GM12878 (cell line): ENCODE results near the gene MSH3. TPM values are rescaled to one million over a fixed set of nuclear protein-coding genes. Genes with fewer than 3 reads are reported as not detected.
A peak's percentile ranks its signal among the peaks of the same experiment; 100 is the strongest.

Source experiments
- ATAC-seq: fragments of 200-7000 bp; cut with Tn5 transposase; 3 replicates; pipeline ENCODE4 v1.9.1; 2020; ENCODE audit warnings: mild to moderate bottlenecking, moderate library complexity
- BruUV-seq: library from RNA; stranded (reverse); fragments of 400-500 nt; replicated peaks from 2 replicates; lab custom pipeline; 2021; lab: Mats Ljungman, UMichigan
- CTCF ChIA-PET: fragments of 300-600 bp; sonication (Branson Sonifier 250); formaldehyde crosslinking; extraction: SDS; loops from one replicate; lab custom pipeline; 2021; ENCODE audit warnings: inconsistent platforms; lab: Yijun Ruan, JAX
- POLR2A ChIA-PET: fragments of 350-600 bp; formaldehyde crosslinking; extraction: SDS; loops from one replicate; lab custom pipeline; 2021; ENCODE audit warnings: inconsistent platforms; lab: Charles Lee
- RAD21 ChIA-PET: fragments of 300-600 bp; sonication (Branson Sonifier 250); formaldehyde crosslinking; loops from one replicate; lab custom pipeline; 2023; ENCODE audit warnings: antibody characterized with exemption; ENCODE audit not compliant: unreplicated experiment; lab: Charles Lee
- SMC1A ChIA-PET: fragments of 300-600 bp; sonication (Branson Sonifier 250); formaldehyde crosslinking; loops from one replicate; lab custom pipeline; 2023; ENCODE audit not compliant: unreplicated experiment, uncharacterized antibody; lab: Charles Lee
- DNase-seq: peaks from one replicate; pipeline ENCODE4 v3.0.0-alpha.2; 2011; ENCODE audit warnings: low read depth, low spot score
- FAIRE-seq: peaks from 3 replicates; lab custom pipeline; 2011; peaks lifted over from hg19 to GRCh38; lab: Jason Lieb, UNC
- H2AFZ ChIP-seq: 2 replicates; pipeline ENCODE4 v1.6.0; 2011; ENCODE audit warnings: low read depth, low read length, control low read depth; ENCODE audit not compliant: control insufficient read depth
- H3K27ac ChIP-seq: 2 replicates; pipeline ENCODE4 v1.5.1; 2011; ENCODE audit warnings: control low read depth; ENCODE audit not compliant: control insufficient read depth, insufficient read depth
- H3K27me3 ChIP-seq, 2 experiments: replicated peaks in 1 of 2; 2 replicates each; pipeline versions ENCODE4 v1.6.0 to v1.6.1; 2011; ENCODE audit warnings: low read length in 1 of 2; ENCODE audit not compliant: control insufficient read depth in 2 of 2, insufficient read depth in 2 of 2
- H3K36me3 ChIP-seq, 2 experiments: 2 replicates each; pipeline ENCODE4 v1.5.1; 2011; ENCODE audit warnings: low read length in 1 of 2; ENCODE audit not compliant: control insufficient read depth in 2 of 2, insufficient read depth in 2 of 2
- H3K4me1 ChIP-seq: 2 replicates; pipeline ENCODE4 v1.6.1; 2011; ENCODE audit warnings: mild to moderate bottlenecking, low read length, moderate library complexity, mixed read lengths; ENCODE audit not compliant: control insufficient read depth, insufficient read depth
- H3K4me2 ChIP-seq: 2 replicates; pipeline ENCODE4 v1.6.0; 2011; ENCODE audit warnings: control low read depth; ENCODE audit not compliant: control insufficient read depth, insufficient read depth
- H3K4me3 ChIP-seq: fragments of 200-600 bp; sonication (generic); 2 replicates; pipeline ENCODE4 v1.5.1; 2016
- H3K79me2 ChIP-seq: 2 replicates; pipeline ENCODE4 v1.6.0; 2011; ENCODE audit warnings: low read length; ENCODE audit not compliant: control insufficient read depth, insufficient read depth
- H3K9ac ChIP-seq: 2 replicates; pipeline ENCODE4 v1.8.0; 2011; ENCODE audit warnings: low read length, control low read depth, mixed read lengths; ENCODE audit not compliant: control insufficient read depth, insufficient read depth
- H3K9me3 ChIP-seq: replicated peaks from 3 replicates; pipeline ENCODE4 v1.5.1; 2011; ENCODE audit warnings: mild to moderate bottlenecking, low read length; ENCODE audit not compliant: control insufficient read depth, insufficient read depth
- H4K20me1 ChIP-seq: 2 replicates; pipeline ENCODE4 v1.6.0; 2011; ENCODE audit not compliant: control insufficient read depth, insufficient read depth
- BCL11A ChIP-seq: IDR thresholded peaks from 2 replicates; pipeline ENCODE4 v1.6.1; 2011; ENCODE audit warnings: low read depth, low read length
- CBX5 ChIP-seq: sonication (generic); IDR thresholded peaks from 2 replicates; pipeline ENCODE4 v1.6.1; 2016; ENCODE audit warnings: low read depth, moderate library complexity, mild to moderate bottlenecking, inconsistent platforms
- JUND ChIP-seq: IDR thresholded peaks from 2 replicates; pipeline ENCODE4 v1.6.1; 2012; ENCODE audit warnings: low read depth, mild to moderate bottlenecking, low read length, improper control_type of control experiment, moderate library complexity
- NRF1 ChIP-seq: conservative IDR thresholded peaks from 2 replicates; pipeline ENCODE4 v1.6.1; 2011; ENCODE audit warnings: mild to moderate bottlenecking, low read depth, low read length, improper control_type of control experiment
- PKNOX1 ChIP-seq: fragments of 450-650 bp; IDR thresholded peaks from 2 replicates; pipeline ENCODE4 v1.6.1; 2016; ENCODE audit warnings: mild to moderate bottlenecking
- PML ChIP-seq: IDR thresholded peaks from 2 replicates; pipeline ENCODE4 v1.6.1; 2012; ENCODE audit warnings: low read length, inconsistent platforms
- POLR2A ChIP-seq: IDR thresholded peaks from 2 replicates; pipeline ENCODE4 v1.6.1; 2011; ENCODE audit warnings: low read depth, mild to moderate bottlenecking, low read length
- RAD21 ChIP-seq: IDR thresholded peaks from 2 replicates; pipeline ENCODE4 v1.6.1; 2011; ENCODE audit warnings: mild to moderate bottlenecking, low read depth, low read length, moderate library complexity; ENCODE audit not compliant: insufficient read depth
- SPI1 ChIP-seq: IDR thresholded peaks from 2 replicates; pipeline ENCODE4 v1.6.1; 2011; ENCODE audit warnings: low read depth, mild to moderate bottlenecking, low read length, moderate library complexity, borderline replicate concordance; ENCODE audit not compliant: insufficient read depth
- TCF7 ChIP-seq: IDR thresholded peaks from 2 replicates; pipeline ENCODE4 v1.6.1; 2014; ENCODE audit warnings: antibody characterized with exemption, borderline replicate concordance
- WGBS: methylation state at CpG from one replicate; pipeline ENCODE4 v1.1.6; 2016; ENCODE audit warnings: low lambda C conversion rate; ENCODE audit not compliant: insufficient replicate concordance, insufficient coverage; ENCODE audit errors: missing lambda C conversion rate; 5-methylcytosine and 5-hydroxymethylcytosine counted together
- in situ Hi-C: fragments of 300-500 bp; cut with MboI; formaldehyde crosslinking; loops from 9 replicates; pipeline ENCODE4 v1.14.3; 2018; ENCODE audit warnings: mixed read lengths
- intact Hi-C: fragments of 100-400 bp; cut with micrococcal nuclease; formaldehyde crosslinking; loops from one replicate; pipeline ENCODE4 v1.14.2; 2022; ENCODE audit not compliant: unreplicated experiment
- polyA plus RNA-seq, 11 experiments: library from polyadenylated mRNA; depleted of rRNA in 4 of 11; unstranded in 6 of 11; stranded (reverse) in 5 of 11; fragments of >200 nt; fragmentation: Nextera tagmentation in 4 of 11; fragmentation: Illumina TruSeq in 1 of 11; extraction: Ambion mirVana in 4 of 11; extraction: Trizol in 1 of 11; gene quantifications; 1 replicate in 1 of 11; 2 replicates in 10 of 11; pipeline versions ENCODE4 v1.2.1 to v1.2.3, GENCODE V29; 2011 to 2016; ENCODE audit warnings: inconsistent platforms in 2 of 11, missing spikeins in 2 of 11, low read depth in 1 of 11
- total RNA-seq, 4 experiments: library from RNA; depleted of rRNA in 3 of 4; stranded (reverse); fragments of >200 nt in 3 of 4; fragmentation: Illumina TruSeq in 1 of 4; extraction: Trizol in 1 of 4; gene quantifications; 2 replicates each; pipeline versions ENCODE4 v1.2.1 to v1.2.3, GENCODE V29; 2013 to 2021

MSH3 gene
- total and polyA plus RNA-seq, 10 of the 15 experiments (the other 5 are each of a cell fraction or from before 2014, with no cell fraction given), result 4.7 to 17.5 (median 12.2) TPM

- Histone ChIP-seq H3K27me3 (no peaks in the 10 kb centered on the region), H3K4me2 (no peak overlapping the region), H3K9me3 (no peaks in the 10 kb centered on the region), H4K20me1 (no peaks in the 10 kb centered on the region)
- TF ChIP-seq POLR2A (no peak), RAD21 (0 out of 2 replicates have a peak, but pooled peaks have one; percentile 30)
- TF ChIP-seq, all 136 proteins: peak for 1
- ChIA-PET POLR2A (no interaction called here), CTCF (no interaction called here), SMC1A (no interaction called here), RAD21 (no interaction called here)
- DNase-seq (no peak), ATAC-seq (no peak), FAIRE-seq (no peak)
- no peaks in the 10 kb centered on the region for H3K4me1 ChIP-seq
- no peak overlapping the region for H2AFZ ChIP-seq
- H3K4me3 ChIP-seq, result no peak overlapping the region
- H3K36me3 ChIP-seq, result no peaks in the 10 kb centered on the region; a peak in 3 of 4 replicates
- WGBS, result 90% methylated on average over 1 of the region's 1 CpG
- H3K79me2 ChIP-seq, result no peaks in the 10 kb centered on the region
- intact Hi-C loops, result no loop called here
- in situ Hi-C loops, result no loop called here
- H3K9ac ChIP-seq, result no peak overlapping the region
- no TSS peak for BruUV-seq
- no peak overlapping the region for H3K27ac ChIP-seq
Measured at GRCh38 chr5:80804332-80804731, 149.9 kb downstream of the MSH3 start.

GRCh38 chr5:80805038-80805437 lies 150.6 kb downstream of the MSH3 start:
- DNase-seq (no peak), ATAC-seq (no peak), FAIRE-seq (no peak)
- no peaks in the 10 kb centered on the region for H4K20me1 ChIP-seq
- TF ChIP-seq JUND, result no peak
- no peak for TF ChIP-seq NRF1
- no peak for TF ChIP-seq PML
- TF ChIP-seq TCF7, result no peak
- TF ChIP-seq CBX5, result no peak
- no peak for TF ChIP-seq PKNOX1
- no peak for TF ChIP-seq SPI1
- TF ChIP-seq BCL11A, result no peak
- 96% methylated on average over 2 of the region's 2 CpGs for WGBS
- RAD21 ChIA-PET, result no interaction called here
- no peaks in the 10 kb centered on the region for H3K9me3 ChIP-seq
- intact Hi-C loops (no loop called here), in situ Hi-C loops (no loop called here)
- CTCF ChIA-PET, result no interaction called here
- POLR2A ChIA-PET, result no interaction called here
- H3K9ac ChIP-seq, result no peak overlapping the region
- H3K79me2 ChIP-seq, result no peaks in the 10 kb centered on the region
- no TSS peak for BruUV-seq
- no peaks in the 10 kb centered on the region for H3K4me1 ChIP-seq
- H3K27ac ChIP-seq, result no peak overlapping the region
- H3K27me3 ChIP-seq, result no peaks in the 10 kb centered on the region
- no peak overlapping the region for H3K4me2 ChIP-seq
- no peak overlapping the region for H2AFZ ChIP-seq
- no peaks in the 10 kb centered on the region; a peak in 3 of 4 replicates for H3K36me3 ChIP-seq
- H3K4me3 ChIP-seq, result no peak overlapping the region
- SMC1A ChIA-PET, result no interaction called here
